Neural cell (in vitro differentiated cells): Measurements from ENCODE around the gene ONECUT1.

Source experiments
- TAF1 ChIP-seq: IDR thresholded peaks from 2 replicates; pipeline ENCODE4 v1.6.1; 2012; ENCODE audit warnings: low read depth
- TF ChIP-seq, protein P1 (sequence below): fragments of 450-650 bp; IDR thresholded peaks from 2 replicates; pipeline ENCODE4 v1.5.1; 2014; ENCODE audit warnings: antibody characterized with exemption, mild to moderate bottlenecking, moderate library complexity; ENCODE audit not compliant: poor library complexity, severe bottlenecking

DNA sequence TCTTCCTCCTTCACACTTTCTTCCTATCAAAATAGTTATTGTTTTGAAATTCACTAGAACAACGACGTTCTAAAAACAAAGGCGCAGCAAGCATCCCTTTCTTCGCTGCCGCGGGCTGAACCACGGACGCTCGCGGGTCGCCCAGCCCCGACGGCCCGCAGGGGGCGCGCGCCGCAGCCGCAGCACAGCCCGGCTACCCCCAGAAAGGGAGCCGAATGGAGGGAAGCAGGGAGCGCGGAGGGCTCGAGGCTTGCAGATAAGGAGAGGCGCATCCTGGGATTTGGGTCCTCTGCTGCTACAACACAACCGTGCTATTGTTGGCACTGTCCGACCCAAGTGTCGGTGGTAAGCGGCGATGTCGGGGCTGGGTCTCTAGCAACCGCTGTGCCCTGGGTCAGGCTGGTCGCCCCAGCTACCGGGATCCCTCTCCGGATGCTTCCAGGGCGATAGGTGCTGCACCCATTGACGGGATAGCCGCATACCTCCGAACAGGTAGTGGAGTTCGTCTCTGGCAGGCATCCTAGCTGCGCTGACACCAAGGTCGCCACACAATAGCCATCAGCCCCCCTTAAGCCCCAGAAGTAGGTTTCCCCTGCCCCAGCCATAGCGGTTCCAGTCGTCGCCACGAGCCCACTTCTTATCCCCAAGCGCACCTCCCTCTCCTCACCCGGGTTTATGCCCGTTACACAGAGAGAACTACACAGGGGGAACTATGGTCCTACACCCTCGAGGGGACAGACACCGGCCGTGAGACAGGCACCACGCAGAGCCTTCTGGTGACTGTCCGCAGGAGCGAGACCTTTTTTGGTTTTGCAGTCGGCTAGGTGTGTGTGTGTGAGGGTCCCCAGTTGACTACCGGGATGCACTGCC lies 6.0 kb downstream of the ONECUT1 start:
- TF ChIP-seq, protein P1, sequence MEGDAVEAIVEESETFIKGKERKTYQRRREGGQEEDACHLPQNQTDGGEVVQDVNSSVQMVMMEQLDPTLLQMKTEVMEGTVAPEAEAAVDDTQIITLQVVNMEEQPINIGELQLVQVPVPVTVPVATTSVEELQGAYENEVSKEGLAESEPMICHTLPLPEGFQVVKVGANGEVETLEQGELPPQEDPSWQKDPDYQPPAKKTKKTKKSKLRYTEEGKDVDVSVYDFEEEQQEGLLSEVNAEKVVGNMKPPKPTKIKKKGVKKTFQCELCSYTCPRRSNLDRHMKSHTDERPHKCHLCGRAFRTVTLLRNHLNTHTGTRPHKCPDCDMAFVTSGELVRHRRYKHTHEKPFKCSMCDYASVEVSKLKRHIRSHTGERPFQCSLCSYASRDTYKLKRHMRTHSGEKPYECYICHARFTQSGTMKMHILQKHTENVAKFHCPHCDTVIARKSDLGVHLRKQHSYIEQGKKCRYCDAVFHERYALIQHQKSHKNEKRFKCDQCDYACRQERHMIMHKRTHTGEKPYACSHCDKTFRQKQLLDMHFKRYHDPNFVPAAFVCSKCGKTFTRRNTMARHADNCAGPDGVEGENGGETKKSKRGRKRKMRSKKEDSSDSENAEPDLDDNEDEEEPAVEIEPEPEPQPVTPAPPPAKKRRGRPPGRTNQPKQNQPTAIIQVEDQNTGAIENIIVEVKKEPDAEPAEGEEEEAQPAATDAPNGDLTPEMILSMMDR, result peak; percentile 78
- TF ChIP-seq TAF1, result no peak
